Osteoblast (primary cell): Measurements from ENCODE around the gene PALS2. TPM values are rescaled to one million over a fixed set of nuclear protein-coding genes. Genes with fewer than 3 reads are reported as not detected.

Experiments used
- DNase-seq: peaks from one replicate; pipeline ENCODE4 v3.0.0; 2011; ENCODE audit warnings: low spot score, mixed read lengths; ENCODE audit not compliant: insufficient read length; ENCODE audit errors: missing footprints
- H2AFZ ChIP-seq: 2 replicates; pipeline ENCODE4 v1.6.0; 2011; ENCODE audit warnings: mild to moderate bottlenecking, low read length
- H3K27ac ChIP-seq: 2 replicates; pipeline ENCODE4 v1.5.1; 2011; ENCODE audit warnings: mild to moderate bottlenecking, low read depth, low read length, moderate library complexity
- H3K27me3 ChIP-seq: 2 replicates; pipeline ENCODE4 v1.6.0; 2012; ENCODE audit warnings: mild to moderate bottlenecking, control low read depth, inconsistent platforms, low read length, moderate library complexity; ENCODE audit not compliant: insufficient read depth
- H3K36me3 ChIP-seq: 2 replicates; pipeline ENCODE4 v1.5.1; 2011; ENCODE audit warnings: mild to moderate bottlenecking, low read length, control low read depth, moderate library complexity; ENCODE audit not compliant: insufficient read depth
- H3K4me1 ChIP-seq: 2 replicates; pipeline ENCODE4 v1.5.1; 2011; ENCODE audit warnings: mild to moderate bottlenecking, low read length, control low read depth, moderate library complexity; ENCODE audit not compliant: insufficient read depth
- H3K4me2 ChIP-seq: 2 replicates; pipeline ENCODE4 v1.6.0; 2011; ENCODE audit warnings: mild to moderate bottlenecking, low read length; ENCODE audit not compliant: insufficient read depth
- H3K4me3 ChIP-seq: fragments of 200-600 bp; sonication (generic); 3 replicates; pipeline ENCODE4 v1.5.1; 2012; ENCODE audit warnings: mild to moderate bottlenecking, low read length, inconsistent platforms; ENCODE audit not compliant: insufficient read depth
- H3K79me2 ChIP-seq: 2 replicates; pipeline ENCODE4 v1.6.0; 2012; ENCODE audit warnings: mild to moderate bottlenecking, low read length, control low read depth, inconsistent platforms; ENCODE audit not compliant: insufficient read depth
- H3K9me3 ChIP-seq: 2 replicates; pipeline ENCODE4 v1.5.1; 2011; ENCODE audit warnings: low read depth, low read length, control low read depth
- H4K20me1 ChIP-seq: 2 replicates; pipeline ENCODE4 v1.6.0; 2012; ENCODE audit warnings: mild to moderate bottlenecking, low read length, control low read depth; ENCODE audit not compliant: insufficient read depth
- small RNA-seq: library from RNA; depleted of rRNA; stranded (forward); fragments of <200 nt; gene quantifications from one replicate; pipeline ENCODE3, GENCODE V24; 2012
- total RNA-seq: library from RNA; depleted of rRNA; stranded (reverse); fragments of >200 nt; gene quantifications from 2 replicates; pipeline ENCODE4 v1.2.3, GENCODE V29; 2012
- TF ChIP-seq, protein P1 (sequence below): IDR thresholded peaks from 2 replicates; pipeline ENCODE4 v1.5.1; 2011; ENCODE audit warnings: mild to moderate bottlenecking, low read depth, low read length, moderate library complexity; ENCODE audit errors: extremely low read depth

PALS2 gene
- total RNA-seq, 1 donor, result 63.3 TPM

DNA sequence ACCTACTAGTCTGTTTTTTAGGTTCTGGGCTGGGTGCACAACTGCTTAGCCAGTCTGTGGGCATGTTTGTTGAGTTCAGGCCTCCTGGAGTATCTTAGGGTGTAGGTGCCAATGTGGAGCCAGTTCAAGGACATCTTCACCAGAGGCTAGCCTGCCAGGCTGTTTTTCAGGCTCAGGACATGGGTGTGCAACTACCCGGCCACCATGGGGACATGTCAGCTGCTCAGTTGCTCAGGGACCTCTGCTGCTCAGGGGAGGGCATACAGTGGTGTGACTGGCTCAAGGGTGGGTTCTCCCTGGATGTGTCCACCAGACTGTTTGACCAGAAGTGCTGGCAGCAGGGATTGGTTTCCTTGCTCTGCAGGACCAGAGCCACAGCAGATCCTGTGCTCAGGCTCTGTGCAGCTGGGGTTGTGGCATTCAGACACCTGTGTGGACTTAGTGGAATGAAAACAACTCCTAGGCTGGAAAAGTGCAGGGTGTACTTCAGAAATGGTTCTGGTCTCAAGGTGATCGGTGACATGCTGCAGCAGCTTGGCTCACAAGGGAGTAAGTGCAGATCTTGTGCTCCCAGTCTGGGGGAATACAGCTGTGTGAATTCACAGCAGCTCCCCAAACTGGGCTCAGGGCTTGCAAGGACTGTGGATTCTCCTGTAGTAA lies 44.8 kb downstream of the PALS2 start:
- no peak overlapping the region for H3K4me2 ChIP-seq
- H3K27me3 ChIP-seq, result no peaks in the 10 kb centered on the region
- no peaks in the 10 kb centered on the region for H3K9me3 ChIP-seq
- H2AFZ ChIP-seq, result no peak overlapping the region
- no peak for DNase-seq
- H3K36me3 ChIP-seq, result no peaks in the 10 kb centered on the region
- H3K4me1 ChIP-seq, result no peaks in the 10 kb centered on the region
- H3K4me3 ChIP-seq, result no peak overlapping the region
- peaks cover 57% of the 10 kb centered on the region for H3K79me2 ChIP-seq
- TF ChIP-seq, protein P1, sequence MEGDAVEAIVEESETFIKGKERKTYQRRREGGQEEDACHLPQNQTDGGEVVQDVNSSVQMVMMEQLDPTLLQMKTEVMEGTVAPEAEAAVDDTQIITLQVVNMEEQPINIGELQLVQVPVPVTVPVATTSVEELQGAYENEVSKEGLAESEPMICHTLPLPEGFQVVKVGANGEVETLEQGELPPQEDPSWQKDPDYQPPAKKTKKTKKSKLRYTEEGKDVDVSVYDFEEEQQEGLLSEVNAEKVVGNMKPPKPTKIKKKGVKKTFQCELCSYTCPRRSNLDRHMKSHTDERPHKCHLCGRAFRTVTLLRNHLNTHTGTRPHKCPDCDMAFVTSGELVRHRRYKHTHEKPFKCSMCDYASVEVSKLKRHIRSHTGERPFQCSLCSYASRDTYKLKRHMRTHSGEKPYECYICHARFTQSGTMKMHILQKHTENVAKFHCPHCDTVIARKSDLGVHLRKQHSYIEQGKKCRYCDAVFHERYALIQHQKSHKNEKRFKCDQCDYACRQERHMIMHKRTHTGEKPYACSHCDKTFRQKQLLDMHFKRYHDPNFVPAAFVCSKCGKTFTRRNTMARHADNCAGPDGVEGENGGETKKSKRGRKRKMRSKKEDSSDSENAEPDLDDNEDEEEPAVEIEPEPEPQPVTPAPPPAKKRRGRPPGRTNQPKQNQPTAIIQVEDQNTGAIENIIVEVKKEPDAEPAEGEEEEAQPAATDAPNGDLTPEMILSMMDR, result no peak
- H3K27ac ChIP-seq, result no peak overlapping the region
- H4K20me1 ChIP-seq, result peaks cover 8% of the 10 kb centered on the region

DNA sequence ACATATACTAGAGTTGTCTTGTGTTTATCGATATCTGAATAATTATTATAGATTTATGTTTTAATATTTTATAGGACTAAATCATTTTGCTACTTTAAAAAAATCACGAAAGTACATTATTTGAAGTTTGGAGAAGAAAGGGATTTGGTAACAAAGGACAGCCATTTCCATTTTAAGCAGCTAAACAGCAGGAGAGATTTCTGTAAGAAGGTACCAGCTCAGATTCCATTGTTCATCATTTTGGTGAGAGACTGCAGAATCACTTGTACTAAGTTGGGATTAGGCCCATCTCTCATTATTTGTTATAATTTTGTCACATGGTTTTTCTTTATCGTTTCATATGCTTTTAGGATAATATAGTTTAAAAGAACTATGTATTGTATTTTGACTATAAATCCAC lies 46.7 kb downstream of the PALS2 start:
- no peak overlapping the region for H3K27ac ChIP-seq
- H3K36me3 ChIP-seq, result no peaks in the 10 kb centered on the region
- no peak overlapping the region for H2AFZ ChIP-seq
- no peaks in the 10 kb centered on the region for H3K4me1 ChIP-seq
- no peak overlapping the region for H3K4me3 ChIP-seq
- no peak for DNase-seq
- H3K27me3 ChIP-seq, result no peaks in the 10 kb centered on the region
- H4K20me1 ChIP-seq, result peaks cover 8% of the 10 kb centered on the region
- no peaks in the 10 kb centered on the region for H3K9me3 ChIP-seq
- TF ChIP-seq, protein P1, result no peak
- no peak overlapping the region for H3K4me2 ChIP-seq
- peaks cover 49% of the 10 kb centered on the region for H3K79me2 ChIP-seq

DNA sequence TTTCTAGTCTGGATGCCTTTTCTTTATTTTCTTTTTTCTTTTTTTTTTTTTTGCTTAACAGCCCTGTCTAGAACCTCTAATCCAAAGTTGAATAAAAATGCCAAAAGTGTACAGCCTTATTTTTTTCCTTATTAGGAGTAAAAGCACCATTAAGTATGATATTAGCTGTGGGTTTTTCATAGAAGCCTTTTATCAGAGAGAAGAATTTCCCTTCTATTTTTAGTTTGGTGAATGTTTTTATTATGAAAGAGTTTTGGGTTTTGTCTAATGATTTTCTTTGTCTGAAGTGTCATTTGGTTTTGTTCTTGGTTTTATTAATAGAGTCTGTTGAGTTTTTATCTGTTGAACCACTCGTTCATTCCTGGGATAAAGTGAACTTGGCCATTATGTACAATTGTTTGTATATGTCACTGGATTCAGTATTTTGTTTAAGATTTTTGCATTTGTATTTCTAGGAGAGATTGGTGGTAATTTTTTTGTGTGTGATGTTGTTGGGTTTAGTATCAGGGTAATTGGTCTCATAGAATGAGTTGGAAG lies 49.5 kb downstream of the PALS2 start:
- Histone ChIP-seq H2AFZ (no peak overlapping the region), H4K20me1 (peaks cover 6% of the 10 kb centered on the region), H3K79me2 (peaks cover 33% of the 10 kb centered on the region), H3K9me3 (no peaks in the 10 kb centered on the region), H3K4me3 (no peak overlapping the region), H3K27ac (no peak overlapping the region), H3K4me2 (no peak overlapping the region), H3K27me3 (no peaks in the 10 kb centered on the region), H3K36me3 (no peaks in the 10 kb centered on the region), H3K4me1 (no peaks in the 10 kb centered on the region)
- DNase-seq, result no peak
- TF ChIP-seq, protein P1, result no peak

Small RNA genes within 50 kb of the gene (small RNA-seq; reads per million reads assigned to genes)
- gene RNU6-1103P (not detected), gene SUMO2P14 (not detected)

Other genes with a start within 250 kb of the PALS2 start
- 42.3 and 44.5 TPM in 2 replicates for gene GSDME, start 184.0 kb downstream of the PALS2 start, total RNA-seq